Keratinocyte (primary cell): ENCODE data around the gene TSPAN4.

ENCODE experiments used
- EZH2 ChIP-seq: IDR thresholded peaks from one replicate; pipeline ENCODE4 v1.6.1; 2012; ENCODE audit warnings: inconsistent platforms, mild to moderate bottlenecking, low read length, moderate library complexity
- TF ChIP-seq, protein P1 (sequence below), 3 experiments: IDR thresholded peaks in 1 of 3; conservative IDR thresholded peaks in 1 of 3; optimal IDR thresholded peaks in 1 of 3; 2 replicates in 2 of 3; 3 replicates in 1 of 3; pipeline versions ENCODE3 to v1.5.1; 2011; ENCODE audit warnings: low read length in 3 of 3, mild to moderate bottlenecking in 3 of 3, moderate library complexity in 2 of 3, control low read depth in 1 of 3, inconsistent platforms in 1 of 3; ENCODE audit not compliant: insufficient read depth in 2 of 3; ENCODE audit errors: extremely low read depth in 1 of 3

GRCh38 chr11:862081-862661 is 19.5 kb downstream of the TSPAN4 start:
- TF ChIP-seq, protein P1, sequence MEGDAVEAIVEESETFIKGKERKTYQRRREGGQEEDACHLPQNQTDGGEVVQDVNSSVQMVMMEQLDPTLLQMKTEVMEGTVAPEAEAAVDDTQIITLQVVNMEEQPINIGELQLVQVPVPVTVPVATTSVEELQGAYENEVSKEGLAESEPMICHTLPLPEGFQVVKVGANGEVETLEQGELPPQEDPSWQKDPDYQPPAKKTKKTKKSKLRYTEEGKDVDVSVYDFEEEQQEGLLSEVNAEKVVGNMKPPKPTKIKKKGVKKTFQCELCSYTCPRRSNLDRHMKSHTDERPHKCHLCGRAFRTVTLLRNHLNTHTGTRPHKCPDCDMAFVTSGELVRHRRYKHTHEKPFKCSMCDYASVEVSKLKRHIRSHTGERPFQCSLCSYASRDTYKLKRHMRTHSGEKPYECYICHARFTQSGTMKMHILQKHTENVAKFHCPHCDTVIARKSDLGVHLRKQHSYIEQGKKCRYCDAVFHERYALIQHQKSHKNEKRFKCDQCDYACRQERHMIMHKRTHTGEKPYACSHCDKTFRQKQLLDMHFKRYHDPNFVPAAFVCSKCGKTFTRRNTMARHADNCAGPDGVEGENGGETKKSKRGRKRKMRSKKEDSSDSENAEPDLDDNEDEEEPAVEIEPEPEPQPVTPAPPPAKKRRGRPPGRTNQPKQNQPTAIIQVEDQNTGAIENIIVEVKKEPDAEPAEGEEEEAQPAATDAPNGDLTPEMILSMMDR (optimal IDR thresholded peaks at IDR 0.05 in 1 of 3, IDR thresholded peaks at IDR 0.05 in 1 of 3, conservative IDR thresholded peaks at IDR 0.05 in 1 of 3; ENCODE audit: extremely low read depth in 1 of 3, insufficient read depth in 2 of 3, low read length in 3 of 3), result no peak
- no peak for TF ChIP-seq EZH2
